ENCODE measurements around the gene CFAP251.

CFAP251 gene

GRCh38 chr12:121953117-121953692, 34.8 kb downstream of the CFAP251 start:
- no peak for TF ChIP-seq CTCF (IDR thresholded peaks at IDR 0.05; ENCODE audit: low read depth, low read length)
- no peak for DNase-seq (ENCODE audit: extremely low read depth, low read depth)

- DNase-seq (ENCODE audit: extremely low read depth, low read depth) = no peak
Observed at GRCh38 chr12:121953695-121954094, 35.3 kb downstream of the CFAP251 start.

GRCh38 chr12:121955258-121956237, 37.2 kb downstream of the CFAP251 start:
- no peak for DNase-seq (ENCODE audit: extremely low read depth, low read depth)
- peak; percentile 47 for TF ChIP-seq CTCF (IDR thresholded peaks at IDR 0.05; ENCODE audit: low read depth, low read length)

More at GRCh38 chr12:121953695-121954094, 35.3 kb downstream of the CFAP251 start:
- no peak for TF ChIP-seq CTCF (IDR thresholded peaks at IDR 0.05; ENCODE audit: low read depth, low read length)

- no peak for TF ChIP-seq CTCF (IDR thresholded peaks at IDR 0.05; ENCODE audit: low read depth, low read length)
- no peak for DNase-seq (ENCODE audit: extremely low read depth, low read depth)
Observed at GRCh38 chr12:121957861-121958515, 39.6 kb downstream of the CFAP251 start.

GRCh38 chr12:121958541-121959240, 40.3 kb downstream of the CFAP251 start:
- TF ChIP-seq CTCF (IDR thresholded peaks at IDR 0.05; ENCODE audit: low read depth, low read length) = no peak
- no peak for DNase-seq (ENCODE audit: extremely low read depth, low read depth)

- TF ChIP-seq CTCF (IDR thresholded peaks at IDR 0.05; ENCODE audit: low read depth, low read length) = no peak
- DNase-seq (ENCODE audit: extremely low read depth, low read depth) = no peak
Observed at GRCh38 chr12:121960541-121960940, 42.1 kb downstream of the CFAP251 start.

Data from AG09319 (cell line).